GM23338 (cell line): ENCODE data around the gene LAX1. TPM values are rescaled to one million over a fixed set of nuclear protein-coding genes. Genes with fewer than 3 reads are reported as not detected.

ENCODE experiments used
- ATAC-seq: fragments of 200-7000 bp; cut with Tn5 transposase; 3 replicates; pipeline ENCODE4 v1.9.1; 2020
- DNase-seq: peaks from one replicate; pipeline ENCODE4 v3.0.0-alpha.2; 2015; ENCODE audit warnings: low spot score
- H2AFZ ChIP-seq: fragments of 200-600 bp; sonication (generic); 2 replicates; pipeline ENCODE4 v1.8.0; 2016; ENCODE audit warnings: antibody characterized with exemption, mild to moderate bottlenecking, moderate library complexity
- H3F3A ChIP-seq: fragments of 200-600 bp; sonication (generic); replicated peaks from 2 replicates; pipeline ENCODE4 v1.8.0; 2017; ENCODE audit warnings: antibody characterized with exemption, mixed run types, low read depth
- H3K27ac ChIP-seq: fragments of 200-600 bp; sonication (generic); 2 replicates; pipeline ENCODE4 v1.6.1; 2016; ENCODE audit warnings: low read depth
- H3K27me3 ChIP-seq: fragments of 200-600 bp; sonication (generic); 2 replicates; pipeline ENCODE4 v1.8.0; 2016; ENCODE audit warnings: mild to moderate bottlenecking, mixed run types, moderate library complexity; ENCODE audit not compliant: insufficient read depth
- H3K36me3 ChIP-seq: fragments of 200-600 bp; sonication (generic); 2 replicates; pipeline ENCODE4 v1.8.0; 2016; ENCODE audit warnings: mild to moderate bottlenecking; ENCODE audit not compliant: insufficient read depth
- H3K4me1 ChIP-seq: fragments of 200-600 bp; sonication (generic); 2 replicates; pipeline ENCODE4 v1.8.0; 2016; ENCODE audit warnings: mild to moderate bottlenecking, moderate library complexity; ENCODE audit not compliant: insufficient read depth
- H3K4me2 ChIP-seq: fragments of 200-600 bp; sonication (generic); 2 replicates; pipeline ENCODE4 v1.7.1; 2017; ENCODE audit warnings: mixed run types
- H3K4me3 ChIP-seq: fragments of 200-600 bp; sonication (generic); 2 replicates; pipeline ENCODE4 v1.6.1; 2016; ENCODE audit warnings: mixed run types
- H3K79me2 ChIP-seq: fragments of 200-600 bp; sonication (generic); replicated peaks from 2 replicates; pipeline ENCODE4 v1.8.0; 2017; ENCODE audit warnings: mild to moderate bottlenecking; ENCODE audit not compliant: insufficient read depth
- H3K9me2 ChIP-seq: fragments of 200-600 bp; sonication (generic); 2 replicates; pipeline ENCODE4 v1.8.0; 2017; ENCODE audit not compliant: insufficient read depth
- H4K20me1 ChIP-seq: fragments of 200-600 bp; sonication (generic); replicated peaks from 2 replicates; pipeline ENCODE4 v1.8.0; 2017; ENCODE audit warnings: mild to moderate bottlenecking; ENCODE audit not compliant: insufficient read depth
- H3K27ac Mint-ChIP-seq: 2 replicates; pipeline ENCODE4 v1.8.0; 2020; ENCODE audit warnings: inconsistent platforms, mild to moderate bottlenecking, moderate library complexity, mixed read lengths
- H3K27me3 Mint-ChIP-seq: 3 replicates; pipeline ENCODE4 v1.8.0; 2022; ENCODE audit warnings: low read depth, mild to moderate bottlenecking, moderate library complexity, mixed read lengths, inconsistent platforms; ENCODE audit not compliant: insufficient read depth, poor library complexity
- H3K36me3 Mint-ChIP-seq: 3 replicates; pipeline ENCODE4 v1.8.0; 2021; ENCODE audit warnings: low read depth, mild to moderate bottlenecking, inconsistent platforms, moderate library complexity, mixed read lengths
- H3K4me1 Mint-ChIP-seq: 3 replicates; pipeline ENCODE4 v1.8.0; 2020; ENCODE audit warnings: mild to moderate bottlenecking, inconsistent platforms, mixed read lengths
- H3K4me3 Mint-ChIP-seq: 3 replicates; pipeline ENCODE4 v1.8.0; 2021; ENCODE audit warnings: moderate library complexity, mild to moderate bottlenecking, inconsistent platforms, mixed read lengths
- H3K9me3 Mint-ChIP-seq: 3 replicates; pipeline ENCODE4 v1.8.0; 2020; ENCODE audit warnings: moderate library complexity, mild to moderate bottlenecking, inconsistent platforms, mixed read lengths
- CREB1 ChIP-seq: fragments of 250-450 bp; sonication (Bioruptor Pico); IDR thresholded peaks from 2 replicates; pipeline ENCODE4 v1.5.0; 2020; ENCODE audit warnings: low read depth, mild to moderate bottlenecking, moderate library complexity
- EZH2 ChIP-seq: fragments of 200-600 bp; sonication (generic); IDR thresholded peaks from one replicate; pipeline ENCODE4 v1.8.0; 2017; ENCODE audit warnings: antibody characterized with exemption, mild to moderate bottlenecking, low read depth; ENCODE audit not compliant: unreplicated experiment
- JUNB ChIP-seq: IDR thresholded peaks from one replicate; pipeline ENCODE4 v1.6.1; 2016; ENCODE audit warnings: antibody characterized with exemption; ENCODE audit not compliant: unreplicated experiment
- NANOG ChIP-seq: IDR thresholded peaks from 2 replicates; pipeline ENCODE4 v1.6.1; 2016; ENCODE audit warnings: antibody characterized with exemption, borderline replicate concordance
- polyA plus RNA-seq: library from polyadenylated mRNA; unstranded; fragments of >200 nt; fragmentation: Nextera tagmentation; extraction: Ambion mirVana; gene quantifications from 2 replicates; pipeline ENCODE4 v1.2.1, GENCODE V29; 2016
- total RNA-seq: library from RNA; depleted of rRNA; stranded (reverse); fragments of >200 nt; shearing (Covaris generic); gene quantifications from 2 replicates; pipeline ENCODE4 v1.2.3, GENCODE V29; 2014
- TF ChIP-seq, protein P1 (sequence below): fragments of 250-450 bp; sonication (Bioruptor Pico); IDR thresholded peaks from 2 replicates; pipeline ENCODE4 v1.5.0; 2020; ENCODE audit warnings: mild to moderate bottlenecking, moderate library complexity
- TF ChIP-seq, protein P2 (sequence below), 2 experiments: fragments of 200-600 bp in 1 of 2; sonication (generic) in 1 of 2; conservative IDR thresholded peaks; 2 replicates each; pipeline versions ENCODE4 v1.5.1 to v1.6.1; 2016 to 2017; ENCODE audit warnings: antibody characterized with exemption in 2 of 2, low read depth in 2 of 2, mild to moderate bottlenecking in 2 of 2, moderate library complexity in 1 of 2
- TF ChIP-seq, protein P3 (sequence below): IDR thresholded peaks from 2 replicates; pipeline ENCODE4 v1.6.1; 2016; ENCODE audit warnings: antibody characterized with exemption

The LAX1 gene
- total and polyA plus RNA-seq, 2 experiments from 2014 or later, result not detected

DNA sequence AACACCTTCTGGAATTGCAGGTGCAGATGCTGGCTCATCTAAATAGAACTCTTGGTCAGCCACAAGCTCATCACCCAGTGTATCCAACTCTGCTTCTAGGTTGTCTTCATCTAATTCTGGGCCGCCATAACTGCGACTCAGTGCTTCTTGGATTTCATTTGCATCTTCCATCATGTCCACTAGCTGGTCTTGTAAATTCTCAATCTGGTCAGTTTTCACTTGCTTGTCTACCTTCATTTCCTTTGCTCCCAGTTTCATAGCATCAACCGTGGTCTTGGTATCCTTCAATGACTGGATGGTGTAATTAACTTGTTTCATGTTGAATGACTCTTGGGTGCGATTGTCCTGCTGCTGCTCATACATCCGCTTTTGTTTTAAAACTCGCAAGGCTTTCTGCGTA is 40.7 kb downstream of the LAX1 start (continued):
- TF ChIP-seq, protein P1, sequence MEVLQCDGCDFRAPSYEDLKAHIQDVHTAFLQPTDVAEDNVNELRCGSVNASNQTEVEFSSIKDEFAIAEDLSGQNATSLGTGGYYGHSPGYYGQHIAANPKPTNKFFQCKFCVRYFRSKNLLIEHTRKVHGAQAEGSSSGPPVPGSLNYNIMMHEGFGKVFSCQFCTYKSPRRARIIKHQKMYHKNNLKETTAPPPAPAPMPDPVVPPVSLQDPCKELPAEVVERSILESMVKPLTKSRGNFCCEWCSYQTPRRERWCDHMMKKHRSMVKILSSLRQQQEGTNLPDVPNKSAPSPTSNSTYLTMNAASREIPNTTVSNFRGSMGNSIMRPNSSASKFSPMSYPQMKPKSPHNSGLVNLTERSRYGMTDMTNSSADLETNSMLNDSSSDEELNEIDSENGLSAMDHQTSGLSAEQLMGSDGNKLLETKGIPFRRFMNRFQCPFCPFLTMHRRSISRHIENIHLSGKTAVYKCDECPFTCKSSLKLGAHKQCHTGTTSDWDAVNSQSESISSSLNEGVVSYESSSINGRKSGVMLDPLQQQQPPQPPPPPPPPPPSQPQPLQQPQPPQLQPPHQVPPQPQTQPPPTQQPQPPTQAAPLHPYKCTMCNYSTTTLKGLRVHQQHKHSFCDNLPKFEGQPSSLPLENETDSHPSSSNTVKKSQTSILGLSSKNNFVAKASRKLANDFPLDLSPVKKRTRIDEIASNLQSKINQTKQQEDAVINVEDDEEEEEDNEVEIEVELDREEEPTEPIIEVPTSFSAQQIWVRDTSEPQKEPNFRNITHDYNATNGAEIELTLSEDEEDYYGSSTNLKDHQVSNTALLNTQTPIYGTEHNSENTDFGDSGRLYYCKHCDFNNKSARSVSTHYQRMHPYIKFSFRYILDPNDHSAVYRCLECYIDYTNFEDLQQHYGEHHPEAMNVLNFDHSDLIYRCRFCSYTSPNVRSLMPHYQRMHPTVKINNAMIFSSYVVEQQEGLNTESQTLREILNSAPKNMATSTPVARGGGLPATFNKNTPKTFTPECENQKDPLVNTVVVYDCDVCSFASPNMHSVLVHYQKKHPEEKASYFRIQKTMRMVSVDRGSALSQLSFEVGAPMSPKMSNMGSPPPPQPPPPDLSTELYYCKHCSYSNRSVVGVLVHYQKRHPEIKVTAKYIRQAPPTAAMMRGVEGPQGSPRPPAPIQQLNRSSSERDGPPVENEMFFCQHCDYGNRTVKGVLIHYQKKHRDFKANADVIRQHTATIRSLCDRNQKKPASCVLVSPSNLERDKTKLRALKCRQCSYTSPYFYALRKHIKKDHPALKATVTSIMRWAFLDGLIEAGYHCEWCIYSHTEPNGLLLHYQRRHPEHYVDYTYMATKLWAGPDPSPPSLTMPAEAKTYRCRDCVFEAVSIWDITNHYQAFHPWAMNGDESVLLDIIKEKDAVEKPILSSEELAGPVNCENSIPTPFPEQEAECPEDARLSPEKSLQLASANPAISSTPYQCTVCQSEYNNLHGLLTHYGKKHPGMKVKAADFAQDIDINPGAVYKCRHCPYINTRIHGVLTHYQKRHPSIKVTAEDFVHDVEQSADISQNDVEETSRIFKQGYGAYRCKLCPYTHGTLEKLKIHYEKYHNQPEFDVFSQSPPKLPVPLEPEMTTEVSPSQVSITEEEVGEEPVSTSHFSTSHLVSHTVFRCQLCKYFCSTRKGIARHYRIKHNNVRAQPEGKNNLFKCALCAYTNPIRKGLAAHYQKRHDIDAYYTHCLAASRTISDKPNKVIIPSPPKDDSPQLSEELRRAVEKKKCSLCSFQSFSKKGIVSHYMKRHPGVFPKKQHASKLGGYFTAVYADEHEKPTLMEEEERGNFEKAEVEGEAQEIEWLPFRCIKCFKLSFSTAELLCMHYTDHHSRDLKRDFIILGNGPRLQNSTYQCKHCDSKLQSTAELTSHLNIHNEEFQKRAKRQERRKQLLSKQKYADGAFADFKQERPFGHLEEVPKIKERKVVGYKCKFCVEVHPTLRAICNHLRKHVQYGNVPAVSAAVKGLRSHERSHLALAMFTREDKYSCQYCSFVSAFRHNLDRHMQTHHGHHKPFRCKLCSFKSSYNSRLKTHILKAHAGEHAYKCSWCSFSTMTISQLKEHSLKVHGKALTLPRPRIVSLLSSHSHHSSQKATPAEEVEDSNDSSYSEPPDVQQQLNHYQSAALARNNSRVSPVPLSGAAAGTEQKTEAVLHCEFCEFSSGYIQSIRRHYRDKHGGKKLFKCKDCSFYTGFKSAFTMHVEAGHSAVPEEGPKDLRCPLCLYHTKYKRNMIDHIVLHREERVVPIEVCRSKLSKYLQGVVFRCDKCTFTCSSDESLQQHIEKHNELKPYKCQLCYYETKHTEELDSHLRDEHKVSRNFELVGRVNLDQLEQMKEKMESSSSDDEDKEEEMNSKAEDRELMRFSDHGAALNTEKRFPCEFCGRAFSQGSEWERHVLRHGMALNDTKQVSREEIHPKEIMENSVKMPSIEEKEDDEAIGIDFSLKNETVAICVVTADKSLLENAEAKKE (CRISPR knock-in tag), result no peak
- TF ChIP-seq CREB1 (CRISPR knock-in tag) (no peak), JUNB (no peak)
- TF ChIP-seq, protein P2, sequence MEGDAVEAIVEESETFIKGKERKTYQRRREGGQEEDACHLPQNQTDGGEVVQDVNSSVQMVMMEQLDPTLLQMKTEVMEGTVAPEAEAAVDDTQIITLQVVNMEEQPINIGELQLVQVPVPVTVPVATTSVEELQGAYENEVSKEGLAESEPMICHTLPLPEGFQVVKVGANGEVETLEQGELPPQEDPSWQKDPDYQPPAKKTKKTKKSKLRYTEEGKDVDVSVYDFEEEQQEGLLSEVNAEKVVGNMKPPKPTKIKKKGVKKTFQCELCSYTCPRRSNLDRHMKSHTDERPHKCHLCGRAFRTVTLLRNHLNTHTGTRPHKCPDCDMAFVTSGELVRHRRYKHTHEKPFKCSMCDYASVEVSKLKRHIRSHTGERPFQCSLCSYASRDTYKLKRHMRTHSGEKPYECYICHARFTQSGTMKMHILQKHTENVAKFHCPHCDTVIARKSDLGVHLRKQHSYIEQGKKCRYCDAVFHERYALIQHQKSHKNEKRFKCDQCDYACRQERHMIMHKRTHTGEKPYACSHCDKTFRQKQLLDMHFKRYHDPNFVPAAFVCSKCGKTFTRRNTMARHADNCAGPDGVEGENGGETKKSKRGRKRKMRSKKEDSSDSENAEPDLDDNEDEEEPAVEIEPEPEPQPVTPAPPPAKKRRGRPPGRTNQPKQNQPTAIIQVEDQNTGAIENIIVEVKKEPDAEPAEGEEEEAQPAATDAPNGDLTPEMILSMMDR (conservative IDR thresholded peaks at IDR 0.05; ENCODE audit: low read depth in 2 of 2), result no peak

DNA sequence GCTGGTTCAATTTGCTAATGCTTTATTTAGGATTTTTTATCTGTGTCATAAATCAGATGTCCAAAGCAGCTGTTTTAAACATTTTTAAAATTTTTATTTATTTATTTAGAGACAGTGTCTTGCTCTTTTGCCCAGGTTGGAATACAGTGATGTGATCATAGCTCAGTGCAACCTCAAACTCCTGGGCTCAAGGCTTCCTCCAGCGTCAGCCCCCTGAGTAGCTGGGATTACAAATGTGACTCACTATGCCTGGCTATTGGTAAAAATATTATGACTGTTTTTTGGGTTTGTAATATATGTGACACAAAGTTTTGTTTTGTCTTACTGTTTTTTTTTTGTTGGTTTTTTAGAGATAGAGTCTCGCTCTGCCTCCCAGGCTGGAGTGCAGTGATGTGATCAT is 42.2 kb downstream of the LAX1 start:
- Histone ChIP-seq H3F3A (no peaks in the 10 kb centered on the region), H3K4me3 (no peak overlapping the region), H3K79me2 (peaks cover 100% of the 10 kb centered on the region), H3K9me2 (no peaks in the 10 kb centered on the region), H2AFZ (no peak overlapping the region), H4K20me1 (peaks cover 31% of the 10 kb centered on the region), H3K27me3 (no peaks in the 10 kb centered on the region), H3K36me3 (peaks cover 9% of the 10 kb centered on the region; the same call in 1 of the 2 replicates), H3K27ac (no peak overlapping the region), H3K4me1 (no peaks in the 10 kb centered on the region), H3K4me2 (no peak overlapping the region)
- ATAC-seq (no peak), DNase-seq (no peak)
- Mint-ChIP-seq H3K27ac (no peak overlapping the region), H3K4me3 (no peak overlapping the region), H3K27me3 (no peaks in the 10 kb centered on the region), H3K36me3 (peaks cover 61% of the 10 kb centered on the region), H3K9me3 (no peaks in the 10 kb centered on the region; the same call in 2 of the 3 replicates), H3K4me1 (no peaks in the 10 kb centered on the region; the same call in 2 of the 3 replicates)
- TF ChIP-seq, protein P3, sequence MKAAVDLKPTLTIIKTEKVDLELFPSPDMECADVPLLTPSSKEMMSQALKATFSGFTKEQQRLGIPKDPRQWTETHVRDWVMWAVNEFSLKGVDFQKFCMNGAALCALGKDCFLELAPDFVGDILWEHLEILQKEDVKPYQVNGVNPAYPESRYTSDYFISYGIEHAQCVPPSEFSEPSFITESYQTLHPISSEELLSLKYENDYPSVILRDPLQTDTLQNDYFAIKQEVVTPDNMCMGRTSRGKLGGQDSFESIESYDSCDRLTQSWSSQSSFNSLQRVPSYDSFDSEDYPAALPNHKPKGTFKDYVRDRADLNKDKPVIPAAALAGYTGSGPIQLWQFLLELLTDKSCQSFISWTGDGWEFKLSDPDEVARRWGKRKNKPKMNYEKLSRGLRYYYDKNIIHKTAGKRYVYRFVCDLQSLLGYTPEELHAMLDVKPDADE, result no peak
- TF ChIP-seq EZH2 (no peak), NANOG (no peak)
- TF ChIP-seq, protein P1 (CRISPR knock-in tag), result no peak
